Endodermal cell (in vitro differentiated cells): ENCODE results near the gene OGFOD2. TPM values are rescaled to one million over a fixed set of nuclear protein-coding genes. Genes with fewer than 3 reads are reported as not detected.

Source experiments
- DNase-seq: peaks from one replicate; pipeline ENCODE4 v3.0.0-alpha.2; 2017
- H3K27ac ChIP-seq: 2 replicates; pipeline ENCODE4 v1.5.1; 2013; ENCODE audit warnings: mild to moderate bottlenecking, low read depth, low read length, moderate library complexity
- H3K27me3 ChIP-seq: 2 replicates; pipeline ENCODE4 v1.6.1; 2013; ENCODE audit warnings: mild to moderate bottlenecking, low read length, moderate library complexity; ENCODE audit not compliant: insufficient read depth, control insufficient read depth, poor library complexity, severe bottlenecking
- H3K36me3 ChIP-seq: 2 replicates; pipeline ENCODE4 v1.7.0; 2013; ENCODE audit warnings: mild to moderate bottlenecking, low read length, moderate library complexity; ENCODE audit not compliant: control insufficient read depth, insufficient read depth
- H3K4me1 ChIP-seq: one replicate; pipeline ENCODE4 v1.7.0; 2013; ENCODE audit warnings: low read length; ENCODE audit not compliant: control insufficient read depth, insufficient read depth
- H3K4me3 ChIP-seq: 2 replicates; pipeline ENCODE4 v1.5.1; 2013; ENCODE audit warnings: mild to moderate bottlenecking, low read length, moderate library complexity
- H3K9ac ChIP-seq: 2 replicates; pipeline ENCODE4 v1.6.1; 2013; ENCODE audit warnings: mild to moderate bottlenecking, low read length, moderate library complexity; ENCODE audit not compliant: poor library complexity, severe bottlenecking; ENCODE audit errors: extremely low read depth
- H3K9me3 ChIP-seq: 2 replicates; pipeline ENCODE4 v1.6.1; 2013; ENCODE audit warnings: mild to moderate bottlenecking, low read length, moderate library complexity; ENCODE audit not compliant: control insufficient read depth
- H3K27ac Mint-ChIP-seq: 2 replicates; pipeline ENCODE4 v1.8.0; 2020; ENCODE audit warnings: mixed read lengths
- H3K27me3 Mint-ChIP-seq: 2 replicates; pipeline ENCODE4 v1.8.0; 2021; ENCODE audit warnings: mild to moderate bottlenecking, mixed read lengths; ENCODE audit not compliant: insufficient read depth
- H3K36me3 Mint-ChIP-seq: 2 replicates; pipeline ENCODE4 v1.8.0; 2020; ENCODE audit warnings: low read depth, mixed read lengths
- H3K4me1 Mint-ChIP-seq: 2 replicates; pipeline ENCODE4 v1.8.0; 2020; ENCODE audit warnings: mixed read lengths
- H3K4me3 Mint-ChIP-seq: 2 replicates; pipeline ENCODE4 v1.8.0; 2020; ENCODE audit warnings: mild to moderate bottlenecking, moderate library complexity, mixed read lengths
- H3K9me3 Mint-ChIP-seq: 2 replicates; pipeline ENCODE4 v1.8.0; 2020; ENCODE audit warnings: mild to moderate bottlenecking, mixed read lengths
- CTCF ChIP-seq: fragments of 200-600 bp; sonication (generic); conservative IDR thresholded peaks from 2 replicates; pipeline ENCODE4 v1.5.0; 2021; ENCODE audit warnings: antibody characterized with exemption, mild to moderate bottlenecking
- whole genome bisulfite sequencing, 2 experiments: methylation state at CpG; one replicate each; pipeline versions ENCODE4 v1.1.5 to v1.1.7; 2013; ENCODE audit warnings: missing lambda C conversion rate in 2 of 2, mixed read lengths in 1 of 2; ENCODE audit not compliant: insufficient coverage in 1 of 2, insufficient read length in 1 of 2; 5-methylcytosine and 5-hydroxymethylcytosine counted together
- total RNA-seq, 2 donors: library from RNA; stranded (reverse); fragmentation: NEBNext Ultra II Directional in 1 of 2; extraction: Animal tissue kit (Norgen Biotek cat#: 25700) in 1 of 2; gene quantifications; 2 replicates in 1 of 2; 3 replicates in 1 of 2; pipeline ENCODE4 v1.2.1, GENCODE V29; 2021

Gene OGFOD2
- total RNA-seq, 2 donors from 2014 or later, result 17.5 to 19.9 TPM

GRCh38 chr12:122965851-122966742 is 8.9 kb upstream of the OGFOD2 start, which contains the start of gene ABCB9:
ABCB9 (minus strand) TSS chr12:122966463; CDS start chr12:122960235, 6,228 bp downstream.
- H3K9ac ChIP-seq, result no peak within 1 kb of the TSS
- H3K36me3 ChIP-seq, result no peaks in the 10 kb centered on the region

GRCh38 chr12:122966743-122967550 is 8.1 kb upstream of the OGFOD2 start:
- no peaks in the 10 kb centered on the region for H3K9me3 ChIP-seq
- H3K27ac ChIP-seq, result no peak overlapping the region
- H3K27me3 ChIP-seq, result no peaks in the 10 kb centered on the region
- peak; percentile 50 for DNase-seq
- WGBS, 2 experiments, result 72 to 80% methylated on average over 13 to 15 of the region's 15 CpGs
- no peak for TF ChIP-seq CTCF
- no peaks in the 10 kb centered on the region for H3K36me3 ChIP-seq
- Mint-ChIP-seq H3K36me3 (no peaks in the 10 kb centered on the region), H3K27ac (no peak overlapping the region), H3K4me1 (no peaks in the 10 kb centered on the region), H3K27me3 (peaks cover 11% of the 10 kb centered on the region), H3K9me3 (no peaks in the 10 kb centered on the region), H3K4me3 (no peak overlapping the region)
- no peak overlapping the region for H3K4me3 ChIP-seq
- H3K4me1 ChIP-seq, result peaks cover 3% of the 10 kb centered on the region
- no peak overlapping the region for H3K9ac ChIP-seq

More at GRCh38 chr12:122965851-122966742, 8.9 kb upstream of the OGFOD2 start, which contains the start of gene ABCB9:
- Mint-ChIP-seq H3K27me3 (peaks cover 11% of the 10 kb centered on the region), H3K9me3 (no peaks in the 10 kb centered on the region), H3K4me3 (peak within 1 kb of the TSS; percentile 58), H3K4me1 (no peaks in the 10 kb centered on the region), H3K36me3 (no peaks in the 10 kb centered on the region), H3K27ac (no peak within 1 kb of the TSS)
- DNase-seq, result peak; percentile 100
- Histone ChIP-seq H3K27me3 (no peaks in the 10 kb centered on the region), H3K4me3 (peak within 1 kb of the TSS; percentile 81), H3K9me3 (no peaks in the 10 kb centered on the region), H3K27ac (no peak within 1 kb of the TSS), H3K4me1 (peaks cover 3% of the 10 kb centered on the region)
- 2 to 3% methylated on average over 16 to 54 of the region's 55 CpGs for WGBS, 2 experiments
- no peak for TF ChIP-seq CTCF

GRCh38 chr12:122968104-122968503 is 6.9 kb upstream of the OGFOD2 start:
- no peak overlapping the region for H3K27ac ChIP-seq
- no peaks in the 10 kb centered on the region for H3K36me3 ChIP-seq
- Mint-ChIP-seq H3K27ac (no peak overlapping the region), H3K4me1 (no peaks in the 10 kb centered on the region), H3K4me3 (no peak overlapping the region), H3K9me3 (no peaks in the 10 kb centered on the region), H3K27me3 (peaks cover 11% of the 10 kb centered on the region), H3K36me3 (no peaks in the 10 kb centered on the region)
- no peak overlapping the region for H3K9ac ChIP-seq
- DNase-seq, result no peak
- WGBS, 2 experiments, result 89 to 94% methylated on average over 2 of the region's 2 CpGs
- H3K4me3 ChIP-seq, result no peak overlapping the region
- H3K4me1 ChIP-seq, result peaks cover 3% of the 10 kb centered on the region
- no peaks in the 10 kb centered on the region for H3K27me3 ChIP-seq
- no peak for TF ChIP-seq CTCF
- H3K9me3 ChIP-seq, result no peaks in the 10 kb centered on the region
